ENCODE measurements around the gene WDR45B.
A peak's percentile ranks its signal among the peaks of the same experiment; 100 is the strongest.

The WDR45B gene

GRCh38 chr17:82592767-82593589 is 55.3 kb downstream of the WDR45B start:
- Histone ChIP-seq H3K4me3 (ENCODE audit: low read depth, low read length) (peak overlapping the region; percentile 25), H3K27me3 (ENCODE audit: insufficient read depth, low read depth, severe bottlenecking) (no peaks in the 10 kb centered on the region), H3K27ac (peak overlapping the region; percentile 69)

GRCh38 chr17:82592289-82592766 is 55.9 kb downstream of the WDR45B start:
- Histone ChIP-seq H3K27me3 (ENCODE audit: insufficient read depth, low read depth, severe bottlenecking) (no peaks in the 10 kb centered on the region), H3K36me3 (peaks cover 75% of the 10 kb centered on the region), H3K4me3 (ENCODE audit: low read depth, low read length) (no peak overlapping the region), H3K9me3 (ENCODE audit: severe bottlenecking) (no peaks in the 10 kb centered on the region), H3K27ac (peak overlapping the region; percentile 35)
- no peak for DNase-seq
- TF ChIP-seq CTCF (IDR thresholded peaks at IDR 0.05; ENCODE audit: low read depth, low read length): no peak

More at GRCh38 chr17:82592767-82593589, 55.3 kb downstream of the WDR45B start:
- H3K9me3 ChIP-seq (ENCODE audit: severe bottlenecking): no peaks in the 10 kb centered on the region
- peaks cover 75% of the 10 kb centered on the region for H3K36me3 ChIP-seq
- TF ChIP-seq CTCF (IDR thresholded peaks at IDR 0.05; ENCODE audit: low read depth, low read length): no peak
- DNase-seq: peak; percentile 70

GRCh38 chr17:82590881-82591539 is 57.2 kb downstream of the WDR45B start:
- H3K9me3 ChIP-seq (ENCODE audit: severe bottlenecking): no peaks in the 10 kb centered on the region
- H3K36me3 ChIP-seq: peaks cover 71% of the 10 kb centered on the region
- no peak for DNase-seq
- TF ChIP-seq CTCF (IDR thresholded peaks at IDR 0.05; ENCODE audit: low read depth, low read length): no peak
- no peaks in the 10 kb centered on the region for H3K27me3 ChIP-seq (ENCODE audit: insufficient read depth, low read depth, severe bottlenecking)
- H3K27ac ChIP-seq: no peak overlapping the region
- H3K4me3 ChIP-seq (ENCODE audit: low read depth, low read length): no peak overlapping the region

DNA sequence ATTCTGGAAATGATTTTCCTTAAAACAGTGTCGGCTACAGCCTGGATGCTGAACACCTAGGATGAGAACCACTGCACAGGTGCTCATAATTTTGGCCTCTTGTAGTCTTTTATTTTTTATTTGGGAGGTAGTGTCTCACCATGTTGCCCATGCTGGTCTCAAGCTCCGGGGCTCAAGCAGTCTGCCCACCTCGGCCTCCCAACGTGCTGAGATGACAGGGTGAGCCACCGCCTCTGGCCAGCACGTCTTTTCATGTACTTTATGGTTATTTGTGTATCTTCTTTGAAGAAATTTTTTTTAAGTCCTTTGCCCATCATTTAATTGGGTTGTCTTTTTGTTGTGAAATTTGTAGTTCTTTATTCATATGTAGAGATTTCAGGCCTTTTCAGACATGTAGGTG is 58.0 kb downstream of the WDR45B start:
- Histone ChIP-seq H3K9me3 (ENCODE audit: severe bottlenecking) (no peaks in the 10 kb centered on the region), H3K27me3 (ENCODE audit: insufficient read depth, low read depth, severe bottlenecking) (no peaks in the 10 kb centered on the region), H3K27ac (no peak overlapping the region), H3K4me3 (ENCODE audit: low read depth, low read length) (no peak overlapping the region), H3K36me3 (peaks cover 71% of the 10 kb centered on the region)
- TF ChIP-seq CTCF (IDR thresholded peaks at IDR 0.05; ENCODE audit: low read depth, low read length): no peak
- no peak for DNase-seq

DNA sequence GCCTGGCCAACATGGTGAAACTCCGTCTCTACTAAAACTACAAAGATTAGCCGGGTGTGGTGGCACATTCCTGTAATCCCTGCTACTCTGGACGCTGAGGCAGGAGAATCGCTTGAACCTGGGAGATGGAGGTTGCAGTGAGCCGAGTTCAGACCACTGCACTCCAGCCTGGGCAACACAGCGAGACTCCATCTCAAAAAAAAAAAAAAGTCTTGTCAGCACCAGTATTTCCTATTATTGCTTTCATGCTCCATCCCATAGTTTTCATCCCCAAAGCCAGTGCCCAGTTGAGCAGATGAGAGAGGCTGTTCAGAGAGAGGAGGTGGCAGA is 58.4 kb downstream of the WDR45B start:
- Histone ChIP-seq H3K27ac (no peak overlapping the region), H3K4me3 (ENCODE audit: low read depth, low read length) (no peak overlapping the region), H3K9me3 (ENCODE audit: severe bottlenecking) (no peaks in the 10 kb centered on the region), H3K36me3 (peaks cover 71% of the 10 kb centered on the region), H3K27me3 (ENCODE audit: insufficient read depth, low read depth, severe bottlenecking) (no peaks in the 10 kb centered on the region)
- DNase-seq: no peak
- no peak for TF ChIP-seq CTCF (IDR thresholded peaks at IDR 0.05; ENCODE audit: low read depth, low read length)
